Measurements from ENCODE around the gene B4GALT6. TPM values are rescaled to one million over a fixed set of nuclear protein-coding genes. Genes with fewer than 3 reads are reported as not detected.

B4GALT6 gene
- total RNA-seq, 1 donor from 2014 or later: 0.32 TPM

- intact Hi-C loops (cut with DNase I): no loop called here
- H3K4me1 ChIP-seq: no peaks in the 10 kb centered on the region
- TF ChIP-seq CTCF (IDR thresholded peaks at IDR 0.05): no peak
- H3K27me3 ChIP-seq: no peaks in the 10 kb centered on the region
- no peaks in the 10 kb centered on the region for H3K36me3 ChIP-seq
- no peak overlapping the region for H3K4me3 ChIP-seq
- no peak for DNase-seq (ENCODE audit: low spot score in 2 of 2)
- H3K27ac ChIP-seq: no peak overlapping the region
- no peaks in the 10 kb centered on the region for H3K9me3 ChIP-seq
These were observed 67.2 kb downstream of the B4GALT6 start for GRCh38 chr18:31617031-31617717.

- no peaks in the 10 kb centered on the region for H3K4me1 ChIP-seq
- H3K27me3 ChIP-seq: no peaks in the 10 kb centered on the region
- no peaks in the 10 kb centered on the region for H3K36me3 ChIP-seq
- no peak for TF ChIP-seq CTCF (IDR thresholded peaks at IDR 0.05)
- no peak overlapping the region for H3K4me3 ChIP-seq
- no peaks in the 10 kb centered on the region for H3K9me3 ChIP-seq
- intact Hi-C loops (cut with DNase I): no loop called here
- DNase-seq (ENCODE audit: low spot score in 2 of 2): no peak
- H3K27ac ChIP-seq: no peak overlapping the region
These were observed 67.8 kb downstream of the B4GALT6 start for GRCh38 chr18:31616586-31616985.

GRCh38 chr18:31614044-31614443, 70.3 kb downstream of the B4GALT6 start:
- no peak for DNase-seq (ENCODE audit: low spot score in 2 of 2)
- no peaks in the 10 kb centered on the region for H3K27me3 ChIP-seq
- no peak for TF ChIP-seq CTCF (IDR thresholded peaks at IDR 0.05)
- no peaks in the 10 kb centered on the region for H3K4me1 ChIP-seq
- no peak overlapping the region for H3K27ac ChIP-seq
- no peaks in the 10 kb centered on the region for H3K9me3 ChIP-seq
- no peaks in the 10 kb centered on the region for H3K36me3 ChIP-seq
- H3K4me3 ChIP-seq: no peak overlapping the region
- intact Hi-C loops (cut with DNase I): no loop called here

- no peaks in the 10 kb centered on the region for H3K27me3 ChIP-seq
- no peak overlapping the region for H3K27ac ChIP-seq
- no peak overlapping the region for H3K4me3 ChIP-seq
- DNase-seq (ENCODE audit: low spot score in 2 of 2): no peak
- H3K36me3 ChIP-seq: no peaks in the 10 kb centered on the region
- no peaks in the 10 kb centered on the region for H3K9me3 ChIP-seq
- TF ChIP-seq CTCF (IDR thresholded peaks at IDR 0.05): no peak
- intact Hi-C loops (cut with DNase I): no loop called here
- no peaks in the 10 kb centered on the region for H3K4me1 ChIP-seq
These were observed 72.3 kb downstream of the B4GALT6 start for GRCh38 chr18:31612124-31612523.

GRCh38 chr18:31611511-31611910, 72.9 kb downstream of the B4GALT6 start:
- H3K36me3 ChIP-seq: no peaks in the 10 kb centered on the region
- intact Hi-C loops (cut with DNase I): no loop called here
- no peaks in the 10 kb centered on the region for H3K27me3 ChIP-seq
- no peak for TF ChIP-seq CTCF (IDR thresholded peaks at IDR 0.05)
- no peak overlapping the region for H3K27ac ChIP-seq
- H3K4me1 ChIP-seq: no peaks in the 10 kb centered on the region
- H3K4me3 ChIP-seq: no peak overlapping the region
- no peaks in the 10 kb centered on the region for H3K9me3 ChIP-seq
- DNase-seq (ENCODE audit: low spot score in 2 of 2): no peak

All from ascending aorta (tissue), 2 donors.